IMR-90 (cell line): ENCODE measurements around the gene CDHR3. TPM values are rescaled to one million over a fixed set of nuclear protein-coding genes. Genes with fewer than 3 reads are reported as not detected.

Source experiments
- ATAC-seq: fragments of 200-7000 bp; cut with Tn5 transposase; 2 replicates; pipeline ENCODE4 v1.9.1; 2020; ENCODE audit warnings: low read depth, mild to moderate bottlenecking, moderate library complexity
- BruUV-seq: library from RNA; stranded (reverse); fragments of 400-500 nt; replicated peaks from 2 replicates; lab custom pipeline; 2021; lab: Mats Ljungman, UMichigan
- CTCF ChIA-PET: fragments of 300-600 bp; formaldehyde crosslinking; extraction: SDS; loops from one replicate; lab custom pipeline; 2021; ENCODE audit warnings: antibody characterized with exemption; lab: Yijun Ruan, JAX
- POLR2A ChIA-PET: fragments of 300-600 bp; sonication (Branson Sonifier 250); formaldehyde crosslinking; loops from one replicate; lab custom pipeline; 2022; ENCODE audit warnings: antibody characterized with exemption; ENCODE audit not compliant: unreplicated experiment; lab: Charles Lee
- DNase-seq: peaks from one replicate; pipeline ENCODE4 v3.0.0; 2013
- H2AFZ ChIP-seq: replicated peaks from 2 replicates; pipeline ENCODE3; 2013; ENCODE audit warnings: low read length, mild to moderate bottlenecking; ENCODE audit not compliant: poor library complexity
- H2AK5ac ChIP-seq: 2 replicates; pipeline ENCODE4 v1.6.1; 2013; ENCODE audit warnings: low read depth, low read length, inconsistent platforms
- H2AK9ac ChIP-seq: replicated peaks from 2 replicates; pipeline ENCODE3; 2013; ENCODE audit warnings: mild to moderate bottlenecking, low read depth, low read length, moderate library complexity; ENCODE audit not compliant: poor library complexity
- H2BK120ac ChIP-seq: 2 replicates; pipeline ENCODE4 v1.6.1; 2013; ENCODE audit warnings: low read depth, low read length, inconsistent platforms
- H2BK15ac ChIP-seq: 3 replicates; pipeline ENCODE4 v1.6.1; 2013; ENCODE audit warnings: low read depth, low read length, inconsistent platforms
- H2BK20ac ChIP-seq: 2 replicates; pipeline ENCODE4 v1.6.1; 2013; ENCODE audit warnings: low read depth, mild to moderate bottlenecking, inconsistent platforms, low read length, moderate library complexity
- H2BK5ac ChIP-seq: 2 replicates; pipeline ENCODE4 v1.6.1; 2013; ENCODE audit warnings: mild to moderate bottlenecking, low read depth, low read length, inconsistent platforms; ENCODE audit not compliant: poor library complexity, severe bottlenecking
- H3K14ac ChIP-seq: replicated peaks from 2 replicates; pipeline ENCODE4 v1.6.1; 2013; ENCODE audit warnings: low read depth, low read length, inconsistent platforms
- H3K18ac ChIP-seq: 2 replicates; pipeline ENCODE4 v1.6.1; 2013; ENCODE audit warnings: low read depth, low read length, control low read depth
- H3K23ac ChIP-seq: 2 replicates; pipeline ENCODE4 v1.6.1; 2013; ENCODE audit warnings: low read depth, low read length, inconsistent platforms
- H3K27ac ChIP-seq: 2 replicates; pipeline ENCODE4 v1.5.1; 2013; ENCODE audit warnings: mild to moderate bottlenecking, control low read depth, low read length; ENCODE audit not compliant: insufficient read depth
- H3K27me3 ChIP-seq: 2 replicates; pipeline ENCODE4 v1.6.1; 2013; ENCODE audit warnings: low read length; ENCODE audit not compliant: control insufficient read depth, insufficient read depth
- H3K36me3 ChIP-seq: 2 replicates; pipeline ENCODE4 v1.6.1; 2013; ENCODE audit warnings: low read length, mixed read lengths; ENCODE audit not compliant: control insufficient read depth, insufficient read depth
- H3K4ac ChIP-seq: 2 replicates; pipeline ENCODE4 v1.6.1; 2013; ENCODE audit warnings: low read depth, low read length, inconsistent platforms
- H3K4me1 ChIP-seq: 2 replicates; pipeline ENCODE4 v1.6.1; 2013; ENCODE audit warnings: low read length, mixed read lengths; ENCODE audit not compliant: control insufficient read depth, insufficient read depth
- H3K4me2 ChIP-seq: 2 replicates; pipeline ENCODE4 v1.6.1; 2013; ENCODE audit warnings: low read depth, mild to moderate bottlenecking, control low read depth, low read length, moderate library complexity
- H3K4me3 ChIP-seq: 2 replicates; pipeline ENCODE4 v1.5.1; 2013; ENCODE audit warnings: low read depth, mild to moderate bottlenecking, control low read depth, low read length, moderate library complexity; ENCODE audit not compliant: insufficient read depth
- H3K56ac ChIP-seq: 2 replicates; pipeline ENCODE4 v1.6.1; 2013; ENCODE audit warnings: low read length, inconsistent platforms; ENCODE audit not compliant: insufficient read depth; ENCODE audit errors: extremely low read depth
- H3K79me1 ChIP-seq, 2 experiments: 2 replicates each; pipeline ENCODE4 v1.6.1; 2013; ENCODE audit warnings: low read length in 2 of 2, inconsistent platforms in 1 of 2, low read depth in 1 of 2
- H3K9ac ChIP-seq: 2 replicates; pipeline ENCODE4 v1.6.1; 2013; ENCODE audit warnings: low read depth, low read length, control low read depth
- H3K9me1 ChIP-seq: 2 replicates; pipeline ENCODE4 v1.6.1; 2013; ENCODE audit warnings: low read length, inconsistent platforms; ENCODE audit not compliant: insufficient read depth
- H3K9me3 ChIP-seq: 2 replicates; pipeline ENCODE4 v1.6.1; 2013; ENCODE audit warnings: low read length; ENCODE audit not compliant: control insufficient read depth, insufficient read depth
- H4K20me1 ChIP-seq: 2 replicates; pipeline ENCODE4 v1.6.1; 2013; ENCODE audit warnings: low read length, inconsistent platforms; ENCODE audit not compliant: insufficient read depth
- H4K5ac ChIP-seq: 2 replicates; pipeline ENCODE4 v1.6.1; 2013; ENCODE audit warnings: mild to moderate bottlenecking, low read depth, low read length, control low read depth
- H4K8ac ChIP-seq, 2 experiments: 2 replicates each; pipeline ENCODE4 v1.6.1; 2013; ENCODE audit warnings: low read depth in 2 of 2, low read length in 2 of 2, control low read depth in 1 of 2, inconsistent platforms in 1 of 2
- H4K91ac ChIP-seq: 2 replicates; pipeline ENCODE4 v1.6.1; 2013; ENCODE audit warnings: low read depth, low read length, inconsistent platforms; ENCODE audit not compliant: insufficient read depth
- BHLHE40 ChIP-seq: fragments of 150-350 bp; IDR thresholded peaks from 2 replicates; pipeline ENCODE4 v1.6.1; 2016; ENCODE audit warnings: mild to moderate bottlenecking, low read depth, low read length
- CEBPB ChIP-seq: IDR thresholded peaks from 2 replicates; pipeline ENCODE4 v1.6.1; 2012; ENCODE audit warnings: low read depth, low read length, improper control_type of control experiment
- CHD1 ChIP-seq: IDR thresholded peaks from 2 replicates; pipeline ENCODE4 v1.6.1; 2012; ENCODE audit warnings: low read depth, low read length, improper control_type of control experiment
- CTCF ChIP-seq: conservative IDR thresholded peaks from 2 replicates; pipeline ENCODE4 v1.5.1; 2012; ENCODE audit warnings: mild to moderate bottlenecking, low read depth, low read length, improper control_type of control experiment
- ELK1 ChIP-seq: fragments of 150-350 bp; IDR thresholded peaks from 2 replicates; pipeline ENCODE4 v1.6.1; 2016; ENCODE audit warnings: low read depth, mild to moderate bottlenecking, low read length, moderate library complexity, borderline replicate concordance
- FOS ChIP-seq: fragments of 150-350 bp; IDR thresholded peaks from 2 replicates; pipeline ENCODE4 v1.6.1; 2016; ENCODE audit warnings: low read depth, low read length
- MXI1 ChIP-seq: IDR thresholded peaks from 2 replicates; pipeline ENCODE4 v1.6.1; 2012; ENCODE audit warnings: low read depth, mild to moderate bottlenecking, low read length, moderate library complexity, borderline replicate concordance
- NFE2L2 ChIP-seq: fragments of 150-350 bp; IDR thresholded peaks from 2 replicates; pipeline ENCODE4 v1.6.1; 2016; ENCODE audit warnings: low read depth, mild to moderate bottlenecking, low read length
- RFX5 ChIP-seq: IDR thresholded peaks from 2 replicates; pipeline ENCODE4 v1.8.0; 2012; ENCODE audit warnings: low read depth, mild to moderate bottlenecking, low read length, moderate library complexity
- SMC3 ChIP-seq: fragments of 150-350 bp; IDR thresholded peaks from 2 replicates; pipeline ENCODE4 v1.6.1; 2016; ENCODE audit warnings: low read depth, mild to moderate bottlenecking, antibody characterized with exemption, low read length, moderate library complexity
- WGBS, 2 experiments: methylation state at CpG; one replicate each; pipeline versions ENCODE4 v1.1.5 to v1.1.7; 2013; ENCODE audit warnings: missing lambda C conversion rate in 2 of 2; ENCODE audit not compliant: insufficient read length in 1 of 2; ENCODE audit errors: extremely low coverage in 2 of 2; 5-methylcytosine and 5-hydroxymethylcytosine counted together
- dilution Hi-C: fragments of 300-500 bp; cut with HindIII; formaldehyde crosslinking; loops from one replicate; pipeline ENCODE4 v1.14.3; 2018; ENCODE audit warnings: low sequenced_read_pairs; ENCODE audit not compliant: unreplicated experiment
- in situ Hi-C: fragments of 300-500 bp; cut with MboI; formaldehyde crosslinking; loops from 3 replicates; pipeline ENCODE4 v1.14.3; 2019; ENCODE audit warnings: low sequenced_read_pairs, inconsistent platforms, mixed read lengths
- intact Hi-C: fragments of 100-400 bp; cut with micrococcal nuclease; formaldehyde crosslinking; loops from 2 replicates; pipeline ENCODE4 v1.10.0; 2022
- polyA plus RNA-seq, 3 experiments: library from polyadenylated mRNA; depleted of rRNA; stranded (reverse); fragments of >200 nt; gene quantifications; 2 replicates each; pipeline ENCODE4 v1.2.3, GENCODE V29; 2012; ENCODE audit warnings: low replicate concordance in 1 of 3
- total RNA-seq: library from RNA; depleted of rRNA; stranded (reverse); fragments of >200 nt; gene quantifications from 2 replicates; pipeline ENCODE4 v1.2.3, GENCODE V29; 2012

The CDHR3 gene
- total and polyA plus RNA-seq, 2 of the 4 experiments (the other 2 are of a cell fraction), result 0.96 to 1.6 TPM

GRCh38 chr7:106068986-106069385 lies 105.9 kb downstream of the CDHR3 start:
- Histone ChIP-seq H3K18ac (no peak overlapping the region), H3K23ac (no peak overlapping the region), H3K9me1 (peaks cover 8% of the 10 kb centered on the region), H2AK5ac (no peak overlapping the region), H2BK120ac (no peak overlapping the region), H3K56ac (no peak overlapping the region), H3K27ac (no peak overlapping the region), H3K14ac (no peak overlapping the region), H2BK15ac (no peak overlapping the region), H2AK9ac (no peak overlapping the region), H3K79me1 (no peaks in the 10 kb centered on the region), H3K9ac (no peak overlapping the region), H4K5ac (no peak overlapping the region), H3K27me3 (peaks cover 4% of the 10 kb centered on the region; the same call in 1 of the 2 replicates), H2AFZ (no peak overlapping the region), H3K4me3 (no peak overlapping the region), H4K91ac (no peak overlapping the region), H2BK20ac (no peak overlapping the region), H2BK5ac (no peak overlapping the region), H3K36me3 (no peaks in the 10 kb centered on the region), H3K4me2 (no peak overlapping the region), H3K9me3 (no peaks in the 10 kb centered on the region), H3K4me1 (peaks cover 7% of the 10 kb centered on the region; the same call in 1 of the 2 replicates), H4K8ac (no peak overlapping the region), H3K4ac (no peak overlapping the region), H4K20me1 (no peaks in the 10 kb centered on the region)
- dilution Hi-C loops, result no loop called here
- no peak for ATAC-seq
- POLR2A ChIA-PET, result no interaction called here
- DNase-seq, result no peak
- intact Hi-C loops, result loop anchor here (5.0 kb wide), 1 partner anchor 43 kb away; the partner anchor contains the start of gene SYPL1
- in situ Hi-C loops, result no loop called here
- CTCF ChIA-PET, result interaction anchor here (1.1 kb wide), 1 partner anchor 11 kb away, joined by 3 read pairs; no protein-coding TSS in a partner anchor
- WGBS, 2 experiments, result no CpG with 5 or more reads among the region's 3 CpGs
- no TSS peak for BruUV-seq
- no peak for TF ChIP-seq FOS
- TF ChIP-seq NFE2L2, result no peak
- TF ChIP-seq CTCF, result no peak
- no peak for TF ChIP-seq CEBPB
- TF ChIP-seq MXI1, result no peak
- TF ChIP-seq BHLHE40, result no peak
- no peak for TF ChIP-seq ELK1
- TF ChIP-seq CHD1, result no peak
- TF ChIP-seq SMC3, result no peak
- TF ChIP-seq RFX5, result no peak
